ENCODE measurements around the gene DDX51. TPM values are rescaled to one million over a fixed set of nuclear protein-coding genes. Genes with fewer than 3 reads are reported as not detected.

The DDX51 gene
- total RNA-seq, 1 donor from 2014 or later: 9.6 TPM

Other genes with a start within 250 kb of the DDX51 start
- 54.2 to 65.7 TPM (median 56.1 TPM) in 3 replicates for gene ULK1, start 249.7 kb downstream of the DDX51 start, total RNA-seq
- 18.7 to 21.0 TPM (median 19.8 TPM) in 3 replicates for gene PUS1, start 215.0 kb downstream of the DDX51 start, total RNA-seq
- 35.9 to 48.0 TPM (median 36.8 TPM) in 3 replicates for gene EP400, start 194.4 kb downstream of the DDX51 start, total RNA-seq
- gene NOC4L, start 138 bp upstream of the DDX51 start, total RNA-seq: 14.4 to 16.0 TPM (median 14.7 TPM) in 3 replicates
- 0.15 to 0.29 TPM in 2 of 3 replicates, not detected in the other for gene GALNT9, start 185.3 kb upstream of the DDX51 start, total RNA-seq